HG03521 (cell line): ENCODE results near the gene UGP2.
A peak's percentile ranks its signal among the peaks of the same experiment; 100 is the strongest.
"Not testable (repeated sequence)": the region's sequence is repeated elsewhere in the genome, so short reads cannot be mapped to it uniquely, and the experiment has no call there.

Experiments
- ATAC-seq: cut with Tn5 transposase; IDR thresholded peaks from one replicate; pipeline ENCODE4 v1.9.1; 2021; ENCODE audit warnings: mild to moderate bottlenecking, moderate library complexity; ENCODE audit not compliant: unreplicated experiment

The UGP2 gene

GRCh38 chr2:63841254-63842022 lies at the start of gene UGP2:
UGP2 (plus strand) TSS chr2:63841896; CDS start chr2:63842186, 290 bp downstream.
- ATAC-seq = peak; percentile 56

- ATAC-seq = no peak
Observed at GRCh38 chr2:63792530-63792929, 49.2 kb upstream of the UGP2 start.

- no peak for ATAC-seq
Observed at GRCh38 chr2:63796366-63796765, 45.3 kb upstream of the UGP2 start.

GRCh38 chr2:63796796-63797195 lies 44.9 kb upstream of the UGP2 start:
- ATAC-seq = no peak

DNA sequence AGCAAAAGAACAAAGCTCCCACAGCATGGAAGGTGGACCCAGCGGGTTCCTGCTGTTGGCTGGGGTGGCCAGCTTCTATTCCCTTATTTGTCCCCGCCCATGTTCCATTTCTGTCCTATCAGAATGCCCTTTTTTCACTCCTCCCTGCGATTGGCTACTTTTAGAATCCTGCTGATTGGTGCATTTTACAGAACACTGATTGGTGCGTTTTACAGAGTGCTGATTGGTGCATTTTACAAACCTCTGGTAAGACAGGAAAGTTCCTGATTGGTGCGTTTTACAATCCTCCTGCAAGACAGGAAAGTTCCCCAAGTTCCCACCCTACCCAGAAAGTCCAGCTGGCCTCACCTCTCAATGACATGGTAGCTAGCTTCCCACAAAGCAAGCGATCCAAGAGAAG lies 40.2 kb upstream of the UGP2 start:
- ATAC-seq = no peak

DNA sequence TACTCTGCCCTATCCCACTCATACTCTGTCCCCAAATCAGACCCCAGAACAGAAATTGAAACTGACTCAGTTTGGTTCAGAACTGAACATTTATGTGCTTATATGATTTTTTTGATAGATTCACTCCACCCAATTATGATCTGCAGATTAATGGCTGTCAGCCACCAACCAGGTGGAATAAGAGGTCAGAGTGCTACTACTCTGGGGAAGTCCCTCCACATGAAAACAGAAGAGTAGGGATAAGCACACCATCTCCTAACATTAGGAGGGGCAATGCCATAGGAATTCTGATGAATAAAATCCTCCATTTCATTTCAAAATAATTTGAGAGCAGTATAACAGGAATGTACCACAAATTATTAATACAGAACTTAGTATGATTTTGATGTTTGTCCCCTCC lies 36.3 kb upstream of the UGP2 start:
- ATAC-seq = no peak

- not testable (repeated sequence) for ATAC-seq
Observed at GRCh38 chr2:63808036-63808435, 33.7 kb upstream of the UGP2 start.

DNA sequence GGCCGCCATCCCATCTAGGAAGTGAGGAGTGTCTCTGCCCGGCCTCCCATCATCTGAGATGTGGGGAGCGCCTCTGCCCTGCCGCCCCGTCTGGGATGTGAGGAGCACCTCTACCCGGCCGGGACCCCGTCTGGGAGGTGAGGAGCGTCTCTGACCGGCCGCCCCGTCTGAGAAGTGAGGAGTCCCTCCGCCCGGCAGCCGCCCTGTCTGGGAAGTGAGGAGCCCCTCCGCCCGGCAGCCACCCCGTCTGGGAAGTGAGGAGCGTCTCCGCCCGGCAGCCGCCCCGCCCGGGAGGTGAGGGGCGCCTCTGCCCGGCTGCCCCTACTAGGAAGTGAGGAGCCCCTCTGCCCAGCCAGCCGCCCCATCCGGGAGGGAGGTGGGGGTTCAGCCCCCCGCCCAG lies 32.8 kb upstream of the UGP2 start:
- ATAC-seq = not testable (repeated sequence)

GRCh38 chr2:63811063-63811462 lies 30.6 kb upstream of the UGP2 start:
- no peak for ATAC-seq

DNA sequence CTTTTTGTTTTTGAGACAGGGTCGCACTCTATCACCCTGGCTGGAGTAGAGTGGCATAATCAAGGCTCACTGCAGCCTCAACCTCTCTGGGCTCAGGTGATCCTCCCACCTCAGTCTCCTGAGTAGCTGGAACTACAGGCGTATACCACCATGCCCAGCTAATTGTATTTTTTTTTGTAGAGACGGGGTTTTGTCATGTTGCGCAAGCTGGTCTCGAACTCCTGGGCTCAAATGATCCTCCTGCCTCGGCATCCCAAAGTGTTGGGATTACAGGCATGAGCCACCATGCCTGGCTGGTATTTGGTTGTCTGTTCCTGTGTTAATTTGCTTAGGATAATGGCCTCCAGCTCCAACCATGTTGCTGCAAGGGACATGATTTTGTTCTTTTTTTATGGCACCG lies 29.8 kb upstream of the UGP2 start:
- not testable (repeated sequence) for ATAC-seq

GRCh38 chr2:63814114-63814513 lies 27.6 kb upstream of the UGP2 start:
- no peak for ATAC-seq

- ATAC-seq = no peak
Observed at GRCh38 chr2:63817382-63817781, 24.3 kb upstream of the UGP2 start.

GRCh38 chr2:63818271-63818670 lies 23.4 kb upstream of the UGP2 start:
- no peak for ATAC-seq

GRCh38 chr2:63819256-63819655 lies 22.4 kb upstream of the UGP2 start:
- ATAC-seq = no peak

- no peak for ATAC-seq
Observed at GRCh38 chr2:63819765-63820717, 21.7 kb upstream of the UGP2 start.

- no peak for ATAC-seq
Observed at GRCh38 chr2:63820969-63821368, 20.7 kb upstream of the UGP2 start.

- no peak for ATAC-seq
Observed at GRCh38 chr2:63821396-63821795, 20.3 kb upstream of the UGP2 start.

DNA sequence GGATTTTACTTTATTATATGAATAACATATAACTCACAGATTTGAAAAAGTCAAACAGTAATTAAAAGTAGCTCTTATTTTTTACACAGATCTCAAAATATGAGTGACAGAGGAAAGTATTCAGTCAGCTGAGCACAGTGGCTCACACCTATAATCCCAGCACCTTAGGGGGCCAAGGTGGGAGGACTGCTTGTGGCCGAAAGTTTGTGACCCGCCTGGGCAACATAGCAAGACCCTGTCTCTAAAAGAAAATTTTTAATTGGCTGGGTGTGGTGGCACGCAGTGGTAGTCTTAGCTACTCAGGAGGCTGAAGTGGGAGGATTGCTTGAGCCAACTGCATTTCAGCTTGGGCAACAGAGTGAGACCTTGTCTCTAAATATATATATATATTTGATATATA lies 19.2 kb upstream of the UGP2 start:
- ATAC-seq = no peak

GRCh38 chr2:63827749-63828148 lies 13.9 kb upstream of the UGP2 start:
- no peak for ATAC-seq

- no peak for ATAC-seq
Observed at GRCh38 chr2:63831176-63831575, 10.5 kb upstream of the UGP2 start.

GRCh38 chr2:63834401-63834800 lies 7.3 kb upstream of the UGP2 start:
- ATAC-seq = no peak

DNA sequence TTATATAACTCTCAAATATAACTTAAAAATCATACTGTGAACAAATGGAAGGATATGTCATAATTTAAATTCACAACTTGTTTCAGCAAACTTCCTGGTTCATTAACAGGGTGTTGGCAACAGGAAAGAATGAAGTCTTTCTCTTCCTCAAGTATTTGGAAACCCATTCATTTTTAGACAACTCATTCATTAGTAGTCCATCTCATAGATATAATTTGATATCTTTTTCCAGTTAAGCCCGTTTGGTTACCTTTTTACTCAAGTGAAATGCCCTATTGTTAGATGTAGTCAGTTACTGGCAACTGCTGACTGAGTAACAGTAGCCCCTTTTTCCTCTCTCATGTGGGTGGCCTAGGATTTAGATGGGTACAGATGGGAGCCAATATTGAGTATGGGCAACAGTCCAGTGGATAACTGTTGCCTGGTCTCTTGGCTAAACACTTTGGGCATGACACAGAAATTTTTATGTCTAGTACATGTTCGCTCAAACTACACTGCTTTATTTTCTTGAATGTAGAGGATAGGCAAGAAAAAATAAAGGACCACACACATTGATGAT lies 4.6 kb upstream of the UGP2 start:
- ATAC-seq = no peak
